Daoy (cell line): ENCODE results near the gene SYVN1. TPM values are rescaled to one million over a fixed set of nuclear protein-coding genes. Genes with fewer than 3 reads are reported as not detected.
"Not testable (repeated sequence)": the region's sequence is repeated elsewhere in the genome, so short reads cannot be mapped to it uniquely, and the experiment has no call there.

Experiments
- DNase-seq: peaks from one replicate; pipeline ENCODE4 v3.0.0-alpha.2; 2015; ENCODE audit warnings: low read depth
- total RNA-seq: library from RNA; depleted of rRNA; stranded (reverse); fragments of >200 nt; shearing (Covaris generic); gene quantifications from 2 replicates; pipeline ENCODE4 v1.2.3, GENCODE V29; 2014

SYVN1 gene
- total RNA-seq, 1 experiment from 2014 or later, result 11.5 TPM

DNA sequence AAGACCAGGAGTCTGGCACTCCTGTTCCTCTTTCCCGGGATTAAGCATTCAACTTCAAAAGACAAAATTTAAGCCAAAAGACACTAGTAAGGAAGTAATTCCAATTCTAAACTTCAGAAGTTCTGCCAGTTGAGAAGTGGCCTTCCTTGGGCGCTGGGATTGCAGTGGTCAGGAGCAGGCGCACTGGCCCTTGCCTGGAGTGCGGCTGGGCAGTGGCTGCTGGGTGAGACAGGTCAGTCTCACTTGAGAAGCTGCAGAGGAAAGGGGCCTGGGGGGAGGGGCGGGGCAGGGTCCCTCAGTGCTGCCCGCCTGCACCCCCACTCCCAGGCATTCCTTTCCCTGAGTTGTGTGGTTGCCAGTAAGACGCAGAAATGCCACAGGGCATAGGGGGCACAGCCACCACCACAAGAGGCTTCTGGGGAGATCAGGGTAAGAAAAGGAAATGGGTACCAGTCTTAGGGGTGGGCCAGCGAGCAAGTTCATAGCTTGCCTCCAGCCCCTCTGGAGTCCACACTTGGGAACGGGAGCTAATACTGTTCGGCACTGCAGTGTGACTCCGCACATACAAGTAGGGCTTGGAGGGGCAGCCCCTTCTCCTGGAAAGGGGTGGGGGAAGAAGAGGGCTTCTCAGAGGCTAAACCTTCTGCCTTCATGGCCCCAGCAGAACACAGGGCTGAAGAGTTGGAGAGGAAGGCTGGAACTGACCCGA is 6.7 kb downstream of the SYVN1 start:
- DNase-seq, result no peak

DNA sequence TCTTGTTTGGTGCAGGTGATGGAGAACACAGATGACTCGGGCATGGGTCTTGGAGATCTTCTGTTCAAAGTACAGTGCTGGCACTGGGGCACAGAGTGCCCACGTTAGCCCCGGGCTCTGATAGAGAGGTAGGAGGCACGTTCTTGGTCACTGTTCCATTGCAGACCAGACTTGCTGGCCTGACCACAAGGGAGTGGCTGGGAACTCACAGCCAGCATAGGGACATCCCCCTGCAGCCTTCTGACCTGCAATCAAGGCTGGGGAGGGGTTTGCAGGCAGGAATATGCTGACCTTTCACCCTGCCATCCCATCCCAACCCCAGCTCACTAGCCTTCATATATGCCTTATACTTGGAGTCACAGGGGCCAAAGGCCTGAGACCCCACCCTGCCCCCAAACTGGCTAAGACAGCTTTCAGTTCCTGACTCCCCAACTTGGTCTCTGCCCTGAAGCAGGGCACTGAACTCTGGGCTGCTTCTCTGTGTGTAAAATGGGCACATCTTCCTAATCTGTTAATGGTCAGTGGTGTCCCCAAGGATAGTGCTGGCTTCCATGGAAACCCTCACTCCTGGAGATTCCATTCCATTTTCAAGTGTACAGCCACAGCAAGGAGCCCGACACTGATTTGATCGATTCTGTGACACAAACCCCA is 7.6 kb downstream of the SYVN1 start:
- no peak for DNase-seq

DNA sequence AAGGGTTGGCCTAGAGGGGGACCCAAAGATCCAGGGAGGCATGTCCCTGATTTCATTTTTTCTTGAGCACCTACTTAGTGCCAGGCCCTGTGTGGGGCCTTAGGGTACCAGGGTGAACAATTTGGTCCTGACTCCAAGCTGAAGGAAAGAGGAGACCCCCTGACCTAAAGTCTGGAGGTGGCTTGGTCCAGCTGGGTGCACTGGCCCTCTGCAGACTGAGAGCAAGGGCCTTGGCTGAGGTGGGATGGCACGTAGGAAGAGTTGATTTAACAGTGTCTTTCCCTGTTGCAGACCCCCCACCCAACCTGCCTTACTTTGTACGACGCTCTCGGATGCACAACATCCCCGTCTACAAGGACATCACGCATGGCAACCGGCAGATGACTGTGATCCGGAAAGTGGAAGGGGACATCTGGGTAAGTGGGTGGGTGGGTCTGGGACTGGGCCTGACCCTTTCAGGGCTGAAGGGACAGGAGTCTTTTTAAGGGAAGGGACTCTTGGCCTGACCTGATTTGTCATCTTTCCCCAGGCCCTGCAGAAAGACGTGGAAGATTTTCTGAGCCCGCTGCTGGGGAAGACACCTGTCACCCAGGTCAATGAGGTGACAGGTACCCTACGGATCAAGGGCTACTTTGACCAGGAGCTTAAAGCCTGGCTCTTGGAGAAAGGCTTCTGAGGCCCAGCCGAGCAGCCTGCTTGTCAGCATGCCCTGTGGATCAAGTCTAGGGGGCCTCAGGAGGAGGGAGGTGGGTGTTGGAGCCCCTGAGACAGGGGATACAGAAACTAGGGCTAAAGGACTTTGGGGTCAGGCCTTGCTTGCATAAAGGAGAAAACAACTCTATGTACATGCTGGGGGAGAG is 8.9 kb downstream of the SYVN1 start:
- DNase-seq, result no peak

DNA sequence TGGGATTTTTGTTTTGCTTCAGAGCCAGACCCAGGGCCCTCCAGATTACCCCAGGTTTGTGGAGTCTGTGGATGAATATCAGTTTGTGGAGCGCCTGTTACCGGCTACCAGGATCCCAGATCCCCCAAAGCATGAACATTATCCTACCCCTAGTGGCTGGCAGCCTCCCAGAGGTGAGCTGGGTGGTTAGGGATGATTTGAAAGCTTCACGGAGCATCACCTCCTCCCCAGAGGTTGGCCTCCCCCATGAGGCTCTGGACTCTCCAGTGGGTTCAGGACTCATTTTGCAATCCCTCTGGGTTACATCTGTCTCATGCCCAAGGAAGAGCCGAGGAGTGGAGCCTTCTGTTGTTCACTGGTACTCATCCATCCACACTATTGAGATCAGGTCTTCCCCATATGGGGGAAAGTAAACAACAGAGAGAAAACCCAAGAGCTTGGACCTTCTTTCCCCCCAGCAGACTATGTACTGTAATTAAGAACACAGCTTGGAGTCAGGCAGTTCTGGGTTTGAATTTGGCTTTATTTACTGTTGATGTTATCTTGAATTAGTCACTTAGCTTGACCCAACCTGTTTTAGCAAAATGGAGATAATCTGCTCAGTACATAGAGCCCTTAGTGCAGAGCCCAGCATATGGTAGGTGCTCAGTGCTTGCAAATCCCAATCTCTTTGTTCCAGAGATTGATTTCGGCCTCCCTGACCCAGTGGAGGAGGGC is 9.7 kb downstream of the SYVN1 start:
- no peak for DNase-seq

DNA sequence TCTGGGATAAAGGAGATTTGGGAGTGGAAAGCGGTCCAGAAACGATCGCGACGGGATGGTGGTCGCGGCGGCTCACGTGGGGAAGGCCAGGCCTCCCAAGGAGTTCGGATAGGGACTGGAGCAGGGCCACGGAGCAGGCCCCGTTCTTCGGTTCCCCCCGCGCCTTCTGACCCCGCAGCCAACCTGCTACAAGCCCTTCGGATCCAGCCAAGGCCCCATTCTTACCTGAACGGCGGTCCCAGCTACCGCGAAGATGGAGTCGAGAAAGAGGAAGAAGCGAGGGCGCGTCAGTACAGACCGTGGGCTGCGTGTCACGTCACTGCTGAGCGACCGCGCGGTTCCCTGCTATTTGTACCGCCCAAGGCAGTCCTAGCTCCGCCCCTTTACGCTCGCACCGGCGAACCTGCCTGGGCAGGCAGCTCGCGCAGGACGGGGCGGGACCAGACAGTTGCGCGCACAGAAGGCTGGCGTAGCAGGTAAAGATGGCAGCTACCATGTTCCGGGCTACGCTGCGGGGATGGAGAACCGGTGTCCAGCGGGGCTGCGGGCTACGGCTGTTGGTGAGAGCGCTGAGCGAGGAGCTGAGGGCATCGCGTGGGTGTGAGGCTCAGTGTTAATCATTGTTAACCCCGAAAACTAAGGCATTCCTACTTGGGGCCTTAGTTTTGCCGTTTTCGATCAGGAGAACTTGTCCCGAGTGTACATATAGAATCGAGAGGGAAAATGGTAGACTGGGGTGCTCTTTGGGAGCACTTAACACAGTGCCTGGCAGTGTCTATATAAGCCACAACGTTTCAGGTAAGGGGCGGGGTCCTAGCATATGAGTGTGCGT is 12.2 kb downstream of the SYVN1 start, which contains the start of the genes FAU and MRPL49:
Gene FAU (minus strand): TSS at position 270 of the 832 bp plus-strand sequence. CDS start 321 bp downstream, outside the sequence.
Gene MRPL49 (plus strand): TSS at position 457 of the 832 bp plus-strand sequence. CDS start 26 bp downstream, at position 483.
- DNase-seq, result peak; percentile 99

DNA sequence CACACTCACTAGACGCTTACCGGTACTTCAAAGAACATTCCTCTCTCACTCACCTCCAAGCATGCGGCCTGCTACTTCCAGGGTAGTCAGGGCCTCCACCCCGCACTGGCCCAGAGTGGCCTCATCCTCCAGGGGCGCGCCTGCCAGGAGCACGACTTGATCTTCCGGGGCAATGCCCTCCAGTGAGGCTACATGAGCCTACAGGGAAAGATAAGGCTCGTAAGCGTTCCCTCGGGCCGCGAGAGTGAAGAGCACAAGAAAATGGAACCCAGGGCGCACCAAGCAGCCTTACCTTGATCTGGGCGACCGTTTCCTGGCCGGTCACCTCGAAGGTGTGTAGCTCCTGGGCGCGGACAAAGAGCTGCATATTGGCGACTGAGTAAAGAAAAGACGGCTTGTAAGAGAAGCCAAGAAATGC is 12.9 kb downstream of the SYVN1 start:
- DNase-seq, result no peak

DNA sequence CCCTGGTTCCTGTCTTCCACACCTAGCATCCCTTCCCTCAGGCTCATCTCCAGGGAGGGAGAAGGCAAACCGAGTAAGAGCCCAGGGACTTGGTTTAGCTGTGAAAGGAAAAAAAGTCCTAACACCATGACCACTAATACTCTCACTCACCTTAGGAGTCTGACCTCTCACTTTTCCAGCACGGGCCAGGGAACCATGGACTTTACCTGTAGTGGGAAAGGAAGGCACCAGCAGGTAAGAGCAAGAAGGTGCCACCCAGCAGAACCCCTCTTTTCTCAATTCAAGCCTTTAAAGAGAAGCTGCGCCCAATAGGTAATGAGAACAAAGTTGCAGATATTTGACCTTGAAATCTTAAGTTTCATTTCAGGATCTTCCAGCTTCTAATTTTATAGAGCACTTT is 13.5 kb downstream of the SYVN1 start:
- DNase-seq, result no peak

DNA sequence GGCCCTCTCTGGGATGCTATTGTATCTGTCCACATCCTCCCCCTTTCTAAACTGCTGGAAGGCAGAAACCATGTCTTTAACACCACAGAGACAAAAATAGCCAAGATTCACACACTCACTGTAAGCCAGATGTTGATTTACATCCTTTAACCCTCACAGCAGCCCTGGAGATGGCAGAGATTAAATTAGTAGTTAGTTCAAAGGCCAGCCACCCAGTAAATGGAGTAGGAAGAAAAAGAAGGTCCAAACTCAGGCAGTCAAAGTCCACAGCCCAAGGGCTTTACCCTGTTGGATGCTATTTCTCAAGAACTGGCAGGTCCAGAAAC is 14.7 kb downstream of the SYVN1 start:
- no peak for DNase-seq

DNA sequence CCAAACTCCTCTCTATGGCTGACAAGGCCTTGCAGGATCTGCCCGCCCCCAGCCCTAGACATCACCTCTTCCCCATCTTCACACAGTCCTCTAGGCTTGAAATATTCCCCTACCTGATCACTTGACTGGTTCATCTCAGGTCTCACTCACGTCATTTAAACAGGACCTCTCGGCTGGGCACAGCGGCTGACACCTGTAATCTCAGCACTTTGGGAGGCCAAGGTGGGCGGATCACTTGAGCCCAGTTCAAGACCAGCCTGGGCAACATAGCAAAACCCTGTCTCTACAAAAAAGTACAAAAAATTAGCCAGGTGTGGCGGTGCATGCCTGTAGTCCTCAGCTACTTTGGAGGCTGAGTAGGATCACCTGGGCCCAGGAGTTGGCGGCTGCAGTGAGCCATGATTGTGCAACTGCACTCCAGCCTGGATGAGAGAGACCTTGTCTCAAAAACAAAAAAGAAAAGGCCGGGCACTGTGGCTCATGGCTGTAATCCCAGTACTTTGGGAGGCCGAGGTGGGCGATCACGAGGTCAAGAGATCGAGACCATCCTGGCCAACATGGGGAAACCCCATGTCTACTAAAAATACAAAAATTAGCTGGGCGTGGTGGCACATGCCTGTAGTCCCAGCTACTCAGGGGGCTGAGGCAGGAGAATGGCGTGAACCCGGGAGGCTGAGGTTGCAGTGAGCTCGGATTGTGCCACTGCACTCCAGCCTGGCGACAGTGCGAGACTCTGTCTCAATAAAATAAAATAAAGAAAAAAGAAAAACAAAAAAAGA is 15.2 kb downstream of the SYVN1 start:
- not testable (repeated sequence) for DNase-seq

DNA sequence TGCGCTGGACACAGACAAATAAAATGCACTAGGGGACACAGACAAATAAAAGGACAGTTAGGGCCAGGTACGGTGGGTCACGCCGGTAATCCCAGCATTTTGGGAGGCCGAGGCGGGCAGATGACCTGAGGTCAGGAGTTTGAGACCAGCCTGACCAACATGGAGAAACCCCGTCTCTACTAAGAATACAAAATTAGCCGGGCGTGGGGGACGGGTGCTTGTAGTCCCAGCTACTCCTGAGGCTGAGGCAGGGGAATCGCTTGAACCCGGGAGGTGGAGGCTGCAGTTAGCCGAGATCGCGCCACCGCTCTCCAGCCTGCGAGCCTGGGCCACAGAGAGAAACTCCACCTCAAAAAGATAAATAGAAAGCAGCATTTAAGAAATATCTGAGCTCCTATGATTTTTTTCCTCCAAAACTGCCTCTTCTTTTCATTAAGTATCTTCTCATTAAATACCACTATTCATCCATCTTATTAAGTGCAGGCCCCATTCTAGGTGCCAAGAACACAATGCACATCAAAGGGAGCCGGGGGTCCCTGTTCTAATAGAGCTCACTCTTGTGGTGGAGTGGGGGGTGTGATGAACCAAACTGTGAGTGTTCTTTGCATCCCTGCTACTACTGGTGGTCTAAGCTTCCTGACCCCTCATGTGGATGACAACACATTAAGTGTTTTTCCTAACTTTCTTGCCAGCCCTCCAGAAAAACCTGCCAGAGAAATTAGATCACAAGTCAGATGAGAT is 16.1 kb downstream of the SYVN1 start:
- no peak for DNase-seq

DNA sequence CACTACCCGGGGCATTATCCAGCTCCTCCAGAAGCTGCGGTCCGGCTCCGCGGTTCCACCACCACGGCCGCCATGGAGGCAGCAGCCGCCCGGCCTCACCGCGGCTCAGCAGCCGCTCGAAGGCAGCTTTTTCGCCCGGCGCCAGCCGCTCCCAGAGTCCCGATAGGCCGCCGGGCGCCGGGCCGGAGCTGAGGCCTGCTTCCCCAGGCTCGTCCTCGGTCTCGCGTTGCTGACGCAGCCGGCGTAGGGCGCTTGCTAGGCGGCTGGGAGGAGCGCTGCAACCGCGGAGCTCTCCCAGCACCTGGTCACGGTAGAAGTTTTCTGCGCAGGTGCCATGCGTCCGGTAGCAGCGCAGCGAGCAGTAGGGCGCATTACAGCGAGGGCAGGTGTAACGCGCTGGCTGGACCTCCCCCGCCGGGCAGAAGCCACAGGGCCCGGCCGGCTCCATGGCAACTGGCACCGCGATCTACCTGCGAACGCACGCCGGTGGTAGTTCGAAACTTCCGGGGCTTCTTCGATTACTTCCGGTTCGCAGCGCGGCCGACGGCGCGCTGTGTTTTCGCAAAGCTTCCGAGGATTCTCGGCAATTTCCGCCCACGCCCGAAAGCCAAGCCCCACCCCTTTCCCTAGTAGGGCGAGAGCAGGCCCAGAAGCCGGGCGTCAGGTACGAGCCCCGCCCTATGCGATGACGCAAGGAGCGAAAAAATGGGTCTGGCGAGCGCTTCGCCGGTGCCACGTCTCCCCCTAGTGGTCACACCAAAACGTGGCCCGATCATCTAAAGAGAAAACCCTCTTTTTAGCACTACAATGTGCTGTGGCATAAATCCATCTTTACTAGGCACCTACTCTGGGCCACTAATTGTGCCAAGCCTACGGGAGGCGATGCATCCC is 16.9 kb downstream of the SYVN1 start, which contains the start of gene ZNHIT2:
Gene ZNHIT2 (minus strand): TSS at position 496 of the 891 bp plus-strand sequence. CDS start 48 bp downstream, at position 448.
- peak; percentile 98 for DNase-seq

DNA sequence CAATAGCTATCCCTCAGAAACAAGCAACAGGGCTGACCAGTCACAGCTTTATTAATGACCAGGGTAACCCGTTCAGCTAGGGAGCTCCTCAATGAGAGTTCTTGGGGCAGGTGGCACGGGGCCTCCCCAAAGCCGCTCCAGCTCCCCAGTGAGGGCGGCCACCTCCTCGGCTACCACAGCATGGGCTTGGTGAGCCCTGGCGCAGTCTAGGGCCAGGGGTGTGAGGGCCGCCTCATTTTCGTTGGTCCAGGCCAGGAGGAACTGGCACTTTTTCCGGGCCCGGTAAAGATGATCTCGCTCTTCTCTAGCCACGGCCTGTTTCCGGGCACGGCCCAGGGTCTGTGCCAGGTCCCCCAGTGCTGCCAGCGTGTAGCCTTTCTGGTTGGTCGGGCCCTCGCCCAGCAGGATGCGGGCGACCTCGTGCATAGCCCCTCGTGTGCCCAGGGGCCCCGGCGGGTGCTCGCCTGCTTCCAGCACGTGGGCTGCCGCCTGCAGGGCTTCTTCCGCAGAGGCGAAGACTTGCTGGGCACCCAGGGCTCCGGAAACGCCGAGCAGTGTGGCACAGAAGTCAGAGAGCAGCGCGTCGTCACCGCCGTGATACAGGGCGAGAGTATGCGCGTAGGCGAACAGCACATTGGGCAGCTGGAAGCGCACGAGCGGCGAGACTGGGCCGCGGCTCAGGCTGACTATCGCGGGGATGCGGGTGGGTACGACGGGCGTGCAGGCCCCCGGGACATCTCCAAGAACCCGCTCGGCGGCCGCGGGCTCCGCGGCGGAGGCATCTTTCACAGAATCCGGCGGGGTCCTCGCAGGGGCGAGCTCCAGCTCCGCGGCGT is 17.7 kb downstream of the SYVN1 start:
- peak; percentile 67 for DNase-seq

DNA sequence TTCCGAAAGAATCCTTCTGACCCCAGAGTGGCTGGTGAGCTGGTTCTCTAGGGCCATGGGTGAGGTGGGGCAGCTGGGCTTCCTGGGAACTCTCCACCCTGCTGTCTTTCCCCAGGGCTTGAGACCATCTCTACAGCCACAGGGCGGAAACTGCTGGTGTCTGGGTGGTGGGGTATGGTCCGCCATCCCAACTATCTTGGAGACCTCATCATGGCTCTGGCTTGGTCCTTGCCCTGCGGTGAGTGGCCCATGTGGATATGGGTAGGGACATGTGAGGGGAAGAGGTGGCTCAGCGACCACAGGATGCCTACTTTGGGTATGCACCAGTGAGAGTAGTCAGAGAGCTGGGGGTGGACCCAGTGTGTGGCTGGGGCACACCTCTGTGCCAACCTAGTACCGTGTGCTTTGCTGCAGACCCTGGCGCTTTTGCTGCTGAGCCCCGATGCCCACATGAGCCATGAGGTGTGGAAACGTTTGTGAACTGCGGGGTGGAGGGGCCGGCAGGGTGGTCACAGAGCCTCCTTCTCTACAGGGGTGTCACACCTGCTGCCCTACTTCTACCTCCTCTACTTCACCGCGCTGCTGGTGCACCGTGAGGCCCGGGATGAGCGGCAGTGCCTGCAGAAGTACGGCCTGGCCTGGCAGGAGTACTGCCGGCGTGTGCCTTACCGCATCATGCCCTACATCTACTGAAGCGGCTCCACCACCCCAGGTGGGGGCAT is 18.8 kb downstream of the SYVN1 start:
- DNase-seq, result no peak

DNA sequence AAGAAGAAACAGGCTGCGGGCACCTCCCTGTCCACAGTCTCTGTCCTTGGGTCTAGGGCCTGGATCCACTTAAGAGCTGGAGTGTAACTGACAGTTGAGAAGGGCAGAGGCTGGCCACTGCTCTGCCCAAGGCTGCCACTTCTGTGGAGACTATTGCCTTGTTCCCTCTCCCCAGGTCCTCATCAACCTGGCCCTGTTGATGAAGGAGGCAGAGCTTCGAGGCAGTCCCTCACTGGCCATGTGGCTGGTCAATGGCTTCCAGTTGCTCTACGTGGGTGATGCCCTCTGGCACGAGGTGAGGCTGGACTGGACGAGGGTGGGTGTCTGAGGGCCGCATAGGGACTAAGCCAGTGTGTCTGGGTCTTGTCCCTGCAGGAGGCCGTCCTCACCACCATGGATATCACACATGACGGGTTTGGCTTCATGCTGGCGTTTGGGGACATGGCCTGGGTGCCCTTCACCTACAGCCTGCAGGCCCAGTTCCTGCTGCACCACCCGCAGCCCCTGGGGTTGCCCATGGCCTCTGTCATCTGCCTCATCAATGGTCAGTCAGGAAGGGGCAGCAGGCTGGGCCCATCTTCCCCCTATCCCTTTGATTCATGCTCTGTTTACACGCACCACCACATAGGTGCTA is 19.7 kb downstream of the SYVN1 start:
- DNase-seq, result no peak

DNA sequence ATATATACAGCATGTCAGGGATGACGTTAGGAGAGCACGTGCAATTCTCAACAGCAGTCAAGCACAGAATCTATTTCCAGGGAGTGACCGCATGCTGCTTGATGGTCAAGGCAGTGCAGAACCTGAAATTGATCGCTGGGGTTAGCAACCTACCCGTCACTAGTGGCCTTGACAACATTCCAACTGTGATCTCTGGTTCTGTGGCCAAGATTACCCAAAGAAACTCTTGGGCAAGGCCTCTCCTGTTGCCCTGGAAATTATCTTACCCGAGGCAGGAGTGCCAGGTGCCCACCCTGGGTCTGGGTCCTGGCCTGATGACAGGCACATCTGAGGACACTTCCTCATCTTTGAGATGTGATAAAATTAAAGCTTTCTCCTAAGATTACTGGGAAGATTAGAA is 20.5 kb downstream of the SYVN1 start:
- DNase-seq, result no peak

DNA sequence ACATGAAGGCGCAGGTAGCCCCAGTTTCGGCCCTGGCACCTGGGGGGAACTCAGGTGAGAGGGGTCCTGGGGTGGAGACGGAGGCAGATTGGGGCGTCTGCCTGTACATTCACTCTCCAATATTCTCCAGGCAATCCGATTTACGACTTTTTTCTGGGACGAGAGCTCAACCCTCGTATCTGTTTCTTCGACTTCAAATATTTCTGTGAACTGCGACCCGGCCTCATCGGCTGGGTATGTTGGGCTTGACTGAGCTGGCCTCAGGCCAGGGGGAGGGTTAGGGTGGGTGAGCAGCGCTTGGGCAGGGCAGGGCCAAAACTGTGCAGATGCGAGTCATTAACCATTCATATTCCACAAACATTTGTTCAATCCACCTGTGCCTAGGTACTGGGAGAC is 21.0 kb downstream of the SYVN1 start:
- no peak for DNase-seq
